Fibroblast of pulmonary artery (primary cell): ENCODE results near the gene KLRF2.

ENCODE experiments used
- DNase-seq: peaks from one replicate; pipeline ENCODE4 v3.0.0-alpha.2; 2010; ENCODE audit warnings: low read depth
- H3K4me3 ChIP-seq: replicated peaks from 2 replicates; pipeline ENCODE4 v1.5.1; 2011; ENCODE audit warnings: low read depth, mild to moderate bottlenecking, control low read depth, low read length, moderate library complexity
- CTCF ChIP-seq: IDR thresholded peaks from 2 replicates; pipeline ENCODE4 v1.5.1; 2011; ENCODE audit warnings: mild to moderate bottlenecking, control low read depth, low read length, inconsistent platforms; ENCODE audit errors: missing control alignments

Gene KLRF2

DNA sequence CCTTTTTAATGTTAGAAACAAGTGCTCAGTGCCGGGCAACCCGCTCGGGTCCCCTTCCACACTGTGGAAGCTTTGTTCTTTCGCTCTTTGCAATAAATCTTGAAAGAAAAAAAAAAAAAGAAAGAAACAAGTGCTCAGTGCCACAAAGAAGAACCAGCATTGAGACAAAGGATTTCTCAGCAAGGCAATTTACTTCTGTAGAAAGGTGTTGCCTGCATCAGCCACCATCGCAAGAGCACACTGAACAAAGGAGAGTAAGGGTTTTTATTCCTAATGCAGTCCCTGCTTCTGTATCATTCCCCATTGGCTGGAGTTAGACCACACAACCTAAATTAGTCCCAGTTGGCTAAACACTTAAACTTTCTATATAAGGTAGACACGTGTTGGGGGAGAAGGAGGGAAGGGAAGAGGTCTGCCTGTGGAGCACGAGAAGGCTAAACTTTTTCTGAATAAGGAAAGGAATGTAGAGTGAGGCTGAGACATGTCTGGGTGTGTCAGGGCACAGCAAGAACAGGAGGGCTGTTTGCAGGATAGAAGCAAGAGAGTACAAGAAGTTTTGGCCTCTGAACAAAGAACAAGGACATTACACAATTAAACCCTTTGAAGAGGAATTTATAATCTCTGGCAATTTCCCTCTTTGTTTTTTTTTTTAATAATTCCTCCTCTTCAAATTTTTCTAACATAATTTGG lies 21.4 kb downstream of the KLRF2 start:
- no peak for DNase-seq
- TF ChIP-seq CTCF, result no peak
- no peak overlapping the region for H3K4me3 ChIP-seq

DNA sequence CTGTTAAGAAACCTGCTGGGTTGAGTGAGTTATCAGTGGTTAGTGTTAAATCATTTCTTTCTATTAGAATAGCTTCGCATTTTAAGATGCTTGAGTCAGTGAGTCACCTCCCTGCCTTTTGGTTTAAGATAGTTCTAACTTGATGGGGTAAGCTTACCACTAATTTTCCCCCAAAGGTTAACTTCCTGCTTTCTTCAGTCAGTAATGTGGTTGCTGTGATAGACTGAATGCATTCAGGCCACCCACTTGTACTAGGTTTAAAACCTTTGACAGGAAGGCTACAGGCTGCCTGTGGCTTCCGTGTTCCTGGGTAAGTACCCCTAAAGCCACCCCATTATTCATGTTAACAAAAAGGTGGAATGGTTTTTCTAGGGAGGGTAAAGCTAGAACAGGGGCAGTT lies 25.6 kb downstream of the KLRF2 start:
- TF ChIP-seq CTCF, result no peak
- H3K4me3 ChIP-seq, result no peak overlapping the region
- no peak for DNase-seq

DNA sequence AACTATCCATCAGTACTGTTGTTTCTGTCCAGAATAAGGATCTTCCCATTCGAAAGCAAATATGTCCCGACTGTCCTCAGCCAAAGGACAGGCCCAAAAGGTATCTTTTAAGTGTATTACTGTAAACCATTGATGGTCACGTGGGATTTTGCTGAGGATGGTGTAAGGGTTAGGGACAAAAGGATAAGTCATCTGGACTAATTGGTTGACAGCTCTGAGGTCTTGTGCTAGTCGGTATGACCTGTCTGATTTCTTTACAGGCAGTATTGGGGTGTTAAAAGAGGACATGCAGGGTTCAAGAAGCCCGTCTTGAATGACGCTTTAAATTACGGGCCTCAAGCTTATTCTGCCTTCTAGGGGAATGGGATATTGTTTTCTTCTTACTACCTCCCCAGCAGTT lies 26.5 kb downstream of the KLRF2 start:
- no peak for DNase-seq
- H3K4me3 ChIP-seq, result no peak overlapping the region
- no peak for TF ChIP-seq CTCF

DNA sequence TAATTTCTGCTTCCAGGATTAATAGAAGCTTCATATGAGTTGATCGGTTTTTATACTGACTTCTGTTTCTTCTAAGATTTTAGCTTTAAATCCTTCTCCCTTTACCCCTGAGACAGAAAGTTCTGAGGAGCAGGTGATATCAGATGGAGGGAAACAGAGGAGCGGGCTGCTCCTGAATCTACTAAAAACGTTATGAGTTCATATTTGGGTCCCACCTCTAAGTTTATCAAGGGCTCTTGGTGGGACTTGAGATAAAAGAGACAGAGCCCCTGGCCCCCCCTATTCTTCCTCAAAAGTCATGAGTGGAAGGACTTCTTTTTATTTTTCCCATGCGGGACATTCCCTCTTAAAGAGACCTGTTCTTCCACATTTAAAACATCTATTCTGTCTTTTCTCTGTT lies 27.1 kb downstream of the KLRF2 start:
- no peak for DNase-seq
- no peak overlapping the region for H3K4me3 ChIP-seq
- TF ChIP-seq CTCF, result no peak

DNA sequence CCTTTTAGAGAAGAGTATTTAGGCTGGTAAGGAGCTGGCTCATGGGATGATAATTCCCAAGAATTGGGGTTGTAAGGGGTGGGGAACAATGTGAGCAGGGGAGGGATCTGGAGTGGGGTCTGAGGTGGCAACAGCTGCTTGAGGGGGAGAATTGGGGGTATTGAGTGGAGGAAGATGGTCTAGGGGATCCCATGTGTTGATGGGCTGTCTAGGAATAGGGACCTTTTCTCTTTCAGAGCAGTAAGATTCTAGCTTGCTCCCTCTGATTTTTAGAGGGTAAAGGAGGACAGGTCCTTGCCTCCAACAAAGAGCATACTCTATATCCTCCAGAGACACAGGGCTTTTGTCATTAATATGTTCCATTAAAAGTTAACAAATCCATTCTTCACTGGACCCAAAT lies 28.4 kb downstream of the KLRF2 start:
- no peak overlapping the region for H3K4me3 ChIP-seq
- TF ChIP-seq CTCF, result no peak
- DNase-seq, result no peak

- no peak for TF ChIP-seq CTCF
- H3K4me3 ChIP-seq, result no peak overlapping the region
- no peak for DNase-seq
These were observed 29.6 kb downstream of the KLRF2 start for GRCh38 chr12:9910716-9911421.

DNA sequence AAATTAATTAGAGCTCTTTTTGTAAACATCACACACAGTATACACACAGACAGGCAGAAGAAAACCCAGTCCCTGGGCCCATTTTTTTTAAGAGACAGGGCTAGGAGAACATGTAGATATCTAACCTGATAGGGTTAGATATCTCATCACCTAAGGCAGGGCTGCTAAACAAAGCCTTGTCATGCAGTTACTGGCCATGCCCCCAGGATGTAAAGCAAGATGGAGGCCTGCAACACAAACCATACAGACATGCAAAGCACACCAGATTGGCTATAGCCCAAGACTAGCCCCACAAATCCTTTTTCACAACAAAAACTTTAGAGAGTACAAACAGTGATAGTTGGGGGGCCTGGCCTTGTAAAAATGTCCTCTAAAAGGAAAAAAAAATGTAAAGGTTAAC lies 30.4 kb downstream of the KLRF2 start:
- DNase-seq, result no peak
- no peak for TF ChIP-seq CTCF
- H3K4me3 ChIP-seq, result no peak overlapping the region
